Measurements from ENCODE around the gene HOXC10.

The HOXC10 gene

GRCh38 chr12:54004063-54004840 lies 19.3 kb downstream of the HOXC10 start:
- no peak for DNase-seq (ENCODE audit: low read depth)

- DNase-seq (ENCODE audit: low read depth) = no peak
Measured at GRCh38 chr12:54004841-54005530, 20.0 kb downstream of the HOXC10 start.

DNA sequence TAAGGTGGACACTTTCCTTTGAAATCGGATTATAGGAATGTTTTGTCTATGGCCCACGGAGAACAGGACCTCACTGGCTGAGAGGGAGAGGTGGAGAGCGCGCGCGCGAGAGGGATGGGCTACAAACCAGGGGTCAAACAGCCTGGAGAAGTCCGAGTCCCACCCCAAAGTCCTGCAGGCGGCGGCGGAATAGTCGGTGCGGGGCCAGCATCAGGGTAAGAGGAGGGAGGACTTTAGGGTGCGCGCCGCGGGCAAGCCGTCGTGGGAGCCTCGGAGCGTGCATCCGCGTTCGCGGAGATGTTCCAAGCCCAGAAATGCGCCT lies 20.5 kb downstream of the HOXC10 start:
- no peak for DNase-seq (ENCODE audit: low read depth)

DNA sequence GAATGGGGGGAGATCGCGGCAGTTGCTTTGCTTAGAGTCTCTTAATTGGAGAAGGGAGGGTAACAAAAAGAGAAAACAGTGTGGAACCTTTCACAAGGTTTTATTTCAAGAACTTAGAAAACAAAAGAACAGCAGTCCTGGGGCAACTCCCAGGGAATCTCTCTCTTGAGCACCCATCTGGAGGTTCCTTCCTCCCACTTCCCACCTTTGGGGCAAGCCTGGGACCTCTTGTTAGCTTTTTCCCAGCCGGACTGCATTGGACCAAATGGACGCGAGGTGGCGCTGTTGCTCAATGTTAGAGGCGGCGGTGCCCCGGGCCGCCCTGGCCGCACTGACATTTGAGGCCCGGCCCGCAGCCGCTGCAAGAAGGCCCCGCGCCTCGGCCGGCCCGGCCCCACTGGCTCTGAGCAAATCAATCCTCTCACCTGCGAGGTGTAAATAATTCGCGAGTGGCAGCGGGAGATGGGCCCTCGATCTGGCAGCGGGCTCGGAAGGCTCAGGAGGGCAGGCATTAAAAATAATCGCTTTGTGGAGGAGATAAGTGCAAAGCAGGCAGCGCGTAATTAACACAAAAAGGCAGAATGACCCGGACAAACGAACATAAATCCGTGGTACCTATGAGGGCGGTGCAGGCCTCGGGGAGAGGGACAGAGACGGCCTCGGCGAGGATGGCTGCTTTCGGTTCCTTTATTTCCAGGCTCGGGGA lies 21.1 kb downstream of the HOXC10 start:
- DNase-seq (ENCODE audit: low read depth) = peak; percentile 72

DNA sequence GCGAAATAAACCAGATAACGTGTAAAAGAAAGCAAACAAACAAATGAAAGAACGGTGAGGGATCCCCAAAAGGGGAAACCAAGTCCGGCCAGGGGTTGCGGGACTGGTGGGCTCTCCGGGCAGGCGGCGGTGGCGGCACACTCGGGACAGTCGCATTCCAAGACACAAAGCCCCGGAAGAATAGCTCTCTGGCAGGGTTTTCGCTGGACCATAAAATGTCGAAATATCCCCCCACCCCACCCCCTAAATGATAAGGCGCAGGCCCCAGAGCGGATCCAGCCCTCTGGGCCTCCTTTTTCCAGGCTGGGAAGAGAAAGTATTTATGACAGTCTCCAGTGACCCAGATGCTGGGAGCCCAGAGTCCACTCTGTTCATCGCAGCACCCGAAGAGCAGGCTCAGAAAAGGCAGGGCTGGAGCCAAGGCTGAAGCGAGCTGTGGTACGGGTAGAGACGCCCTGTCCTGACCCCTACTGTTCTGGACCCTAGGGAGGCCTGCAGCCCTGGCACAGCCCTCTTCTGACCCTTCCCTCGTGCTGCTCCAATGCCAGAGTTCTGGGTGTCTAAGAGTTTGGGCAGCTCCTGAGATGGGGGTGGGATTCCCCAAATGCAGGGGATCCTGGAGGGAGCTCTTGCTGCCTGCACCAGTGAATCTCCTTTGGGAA lies 21.7 kb downstream of the HOXC10 start:
- DNase-seq (ENCODE audit: low read depth) = no peak

DNA sequence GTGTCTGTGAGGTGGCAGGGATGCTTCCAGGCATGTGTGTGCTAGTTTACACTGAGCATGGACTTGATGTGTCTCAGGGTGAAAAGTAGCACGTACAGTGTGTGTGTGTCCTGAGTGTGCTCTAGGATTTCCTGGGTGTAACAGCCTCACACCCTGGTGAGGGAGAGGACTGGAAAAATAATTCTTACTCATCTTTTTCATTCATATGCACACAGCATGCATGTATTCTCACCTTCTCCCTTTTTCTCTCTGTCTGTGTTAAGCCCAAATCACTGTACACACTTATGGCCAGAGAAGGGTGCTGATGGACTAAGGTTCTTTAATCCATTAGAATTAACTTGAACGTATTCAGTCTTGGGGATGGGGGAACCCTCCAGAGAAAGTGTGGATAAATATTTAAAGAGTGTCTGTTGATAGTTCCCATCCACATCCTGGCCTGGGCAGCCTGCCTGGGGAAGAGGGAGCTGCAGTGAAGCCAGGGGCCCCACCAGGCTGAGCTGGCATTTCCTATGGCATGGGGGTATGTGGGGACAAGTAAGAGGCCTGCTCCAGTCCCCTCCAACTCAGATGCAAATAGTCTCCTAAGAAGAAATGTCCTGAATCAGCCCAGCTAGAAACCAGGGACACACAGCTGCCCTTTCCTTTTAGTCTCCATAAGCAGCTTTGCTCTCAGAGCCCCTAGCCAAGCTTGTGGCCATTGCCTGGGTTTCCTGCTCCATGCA lies 22.8 kb downstream of the HOXC10 start:
- no peak for DNase-seq (ENCODE audit: low read depth)

DNA sequence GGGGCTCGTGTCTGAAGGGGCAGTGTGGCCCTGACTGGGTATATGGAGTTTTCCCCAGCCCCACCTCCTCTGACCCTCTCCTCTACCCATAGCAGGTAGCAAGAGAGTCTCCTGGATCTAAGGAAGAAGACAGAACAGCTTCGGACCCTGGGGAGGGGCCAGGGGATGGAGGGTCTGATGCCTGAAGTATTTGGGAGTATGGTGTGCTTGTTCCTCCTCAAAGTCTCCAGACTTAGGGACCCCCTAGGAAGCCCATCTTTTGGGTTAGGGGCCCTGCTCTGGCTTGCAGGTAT lies 23.3 kb downstream of the HOXC10 start:
- DNase-seq (ENCODE audit: low read depth) = no peak

DNA sequence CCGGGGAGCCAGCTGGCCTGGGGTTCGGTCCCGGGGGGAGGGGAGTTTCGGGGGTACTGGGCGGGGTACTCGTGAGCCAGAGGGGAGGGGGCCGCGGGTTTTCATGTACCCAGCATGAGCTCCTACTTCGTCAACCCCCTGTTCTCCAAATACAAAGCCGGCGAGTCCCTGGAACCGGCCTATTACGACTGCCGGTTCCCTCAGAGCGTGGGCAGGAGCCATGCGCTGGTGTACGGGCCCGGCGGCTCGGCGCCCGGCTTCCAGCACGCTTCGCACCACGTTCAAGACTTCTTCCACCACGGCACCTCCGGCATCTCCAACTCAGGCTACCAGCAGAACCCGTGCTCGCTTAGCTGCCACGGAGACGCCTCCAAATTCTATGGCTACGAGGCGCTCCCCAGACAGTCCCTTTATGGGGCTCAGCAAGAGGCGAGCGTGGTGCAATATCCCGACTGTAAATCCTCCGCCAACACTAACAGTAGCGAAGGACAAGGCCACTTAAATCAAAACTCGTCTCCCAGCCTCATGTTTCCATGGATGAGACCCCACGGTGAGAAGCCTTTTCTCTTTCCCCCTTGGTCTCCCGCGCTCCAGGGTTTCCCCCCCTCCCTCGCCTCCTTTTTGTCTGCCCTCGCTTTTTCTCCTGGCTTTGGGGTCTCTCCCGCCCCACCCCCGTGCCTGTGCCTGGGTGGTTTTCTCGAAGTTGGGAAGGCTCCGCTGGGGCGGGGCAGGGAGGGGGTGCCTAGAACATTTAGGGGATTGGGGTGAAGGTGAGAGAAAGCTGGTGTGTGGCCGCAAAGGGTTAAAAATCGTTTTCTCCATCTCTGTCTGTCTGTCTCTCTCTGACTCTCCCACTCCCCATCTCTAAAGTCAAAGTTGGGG lies 24.5 kb downstream of the HOXC10 start:
- DNase-seq (ENCODE audit: low read depth) = peak; percentile 33

DNA sequence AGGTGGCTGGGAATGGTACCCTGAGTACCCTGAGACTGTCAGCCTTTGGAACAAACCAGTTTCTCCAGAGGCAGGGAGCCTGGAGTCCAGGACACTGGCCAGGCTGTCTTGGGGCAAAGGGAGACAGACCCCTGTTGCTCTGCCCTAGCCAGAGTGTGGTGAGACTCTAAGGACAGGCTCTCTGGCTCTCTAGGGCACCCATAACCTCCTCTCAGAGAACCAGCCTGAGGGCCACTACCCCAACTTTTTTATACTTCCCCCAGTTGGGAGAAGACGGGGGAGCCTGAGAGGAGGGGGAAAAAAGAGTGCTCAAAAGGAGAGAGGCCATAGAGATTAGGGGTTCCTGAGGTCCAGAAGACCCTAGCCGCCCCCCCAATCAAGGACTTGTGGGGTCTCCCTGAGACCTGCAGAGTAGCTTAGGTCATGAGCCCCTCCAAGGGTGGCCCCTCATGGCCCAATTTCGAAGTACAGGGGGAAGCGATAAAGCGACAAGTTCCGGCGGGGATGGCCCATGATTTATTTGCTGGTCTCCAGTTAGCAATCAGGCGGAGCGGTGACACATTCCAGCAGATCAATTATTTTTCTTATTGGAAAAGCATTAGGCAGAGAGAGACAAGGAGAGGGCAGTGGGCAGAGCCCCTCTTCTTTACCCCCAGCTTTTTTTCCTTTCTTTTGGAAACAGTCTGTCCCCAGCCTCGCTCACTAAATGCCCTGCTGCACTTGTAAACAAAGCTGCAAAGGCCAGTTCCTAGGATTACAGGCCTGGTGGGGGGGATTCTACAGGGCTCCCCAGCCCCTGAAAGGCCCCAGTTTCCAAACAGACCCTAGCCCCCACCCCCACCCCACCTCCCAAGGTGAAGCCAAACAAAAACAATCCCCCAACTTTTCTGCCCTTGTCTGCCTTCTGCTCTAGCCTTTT lies 25.4 kb downstream of the HOXC10 start:
- DNase-seq (ENCODE audit: low read depth) = no peak

- DNase-seq (ENCODE audit: low read depth) = no peak
Measured at GRCh38 chr12:54010972-54011664, 26.2 kb downstream of the HOXC10 start.

DNA sequence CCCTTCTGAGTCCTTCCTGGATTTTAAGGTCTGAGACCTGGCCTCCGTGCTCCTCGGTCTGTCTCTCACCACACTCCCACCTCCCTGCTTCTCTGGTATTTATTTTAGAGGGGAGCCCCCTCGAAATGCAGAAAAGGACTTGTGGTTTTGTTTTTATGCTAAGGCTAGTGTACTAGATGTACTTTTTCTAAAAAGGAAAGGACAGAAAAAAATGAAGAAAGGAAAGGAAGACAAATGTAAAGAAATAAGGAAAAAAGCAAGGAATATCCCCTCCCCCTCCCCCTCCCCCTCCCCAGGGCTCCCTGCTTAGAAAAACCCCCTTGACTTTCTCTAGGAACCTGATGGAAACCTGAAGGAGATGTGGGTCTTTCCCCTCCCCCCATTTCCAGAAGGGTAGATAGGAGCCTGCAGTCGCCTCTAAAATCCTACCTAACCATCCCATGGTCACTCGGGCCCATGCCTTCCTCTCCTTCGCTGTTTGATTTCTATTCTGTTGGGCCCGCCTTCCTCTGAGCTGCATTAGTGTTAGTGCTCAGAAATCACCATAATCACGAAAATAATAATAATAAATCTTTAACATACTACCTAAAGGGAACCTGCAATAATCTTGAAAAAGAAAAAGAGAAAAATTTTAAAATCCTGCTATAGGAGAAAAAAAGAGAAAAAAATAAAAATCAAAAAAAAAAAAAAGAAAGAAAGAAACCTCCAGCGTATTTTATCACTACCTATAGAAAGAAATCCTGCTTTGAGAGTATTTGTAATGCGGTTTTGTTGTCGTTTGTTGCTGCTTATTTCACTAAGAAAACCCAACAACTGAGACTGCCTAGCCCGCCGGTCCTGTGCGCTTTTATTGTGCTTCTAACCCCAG lies 27.0 kb downstream of the HOXC10 start:
- no peak for DNase-seq (ENCODE audit: low read depth)

DNA sequence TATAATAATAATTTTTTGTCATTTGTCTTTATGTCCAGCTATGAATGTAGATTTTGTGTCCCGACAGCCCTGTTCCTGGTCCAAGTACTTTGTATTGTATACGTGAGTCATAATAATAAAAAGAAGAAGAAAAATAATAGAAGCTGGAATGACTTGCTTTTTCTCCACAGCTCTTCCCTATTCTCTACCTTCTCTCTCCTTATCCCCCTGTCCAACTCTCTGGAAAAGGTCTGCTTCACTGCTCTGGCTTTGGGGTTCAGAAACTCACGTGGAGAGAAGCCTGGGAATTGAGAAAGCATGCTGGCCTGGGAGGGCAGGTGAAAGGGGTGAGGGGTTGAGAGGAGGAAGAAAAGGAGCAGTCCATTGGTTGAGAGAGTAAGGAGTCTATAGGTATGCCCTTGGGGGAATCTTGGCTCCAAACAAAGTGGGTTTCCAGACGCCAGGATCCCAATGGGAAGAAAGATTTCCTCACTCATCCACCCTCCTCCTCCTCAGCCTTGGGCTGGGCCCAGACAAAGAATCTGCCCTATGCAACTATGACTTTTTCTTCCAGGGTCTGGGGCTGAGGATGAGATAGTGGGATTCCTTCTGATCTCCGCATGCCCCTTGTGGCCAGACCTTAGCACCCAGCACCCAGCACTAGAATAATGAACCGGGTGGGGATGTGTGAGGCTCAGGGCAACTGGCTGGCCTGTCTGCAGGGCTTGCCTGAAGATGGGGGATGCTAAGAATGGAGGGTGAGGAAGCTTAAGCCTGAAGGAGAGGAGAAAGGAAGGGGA lies 27.9 kb downstream of the HOXC10 start:
- DNase-seq (ENCODE audit: low read depth) = peak; percentile 60

DNA sequence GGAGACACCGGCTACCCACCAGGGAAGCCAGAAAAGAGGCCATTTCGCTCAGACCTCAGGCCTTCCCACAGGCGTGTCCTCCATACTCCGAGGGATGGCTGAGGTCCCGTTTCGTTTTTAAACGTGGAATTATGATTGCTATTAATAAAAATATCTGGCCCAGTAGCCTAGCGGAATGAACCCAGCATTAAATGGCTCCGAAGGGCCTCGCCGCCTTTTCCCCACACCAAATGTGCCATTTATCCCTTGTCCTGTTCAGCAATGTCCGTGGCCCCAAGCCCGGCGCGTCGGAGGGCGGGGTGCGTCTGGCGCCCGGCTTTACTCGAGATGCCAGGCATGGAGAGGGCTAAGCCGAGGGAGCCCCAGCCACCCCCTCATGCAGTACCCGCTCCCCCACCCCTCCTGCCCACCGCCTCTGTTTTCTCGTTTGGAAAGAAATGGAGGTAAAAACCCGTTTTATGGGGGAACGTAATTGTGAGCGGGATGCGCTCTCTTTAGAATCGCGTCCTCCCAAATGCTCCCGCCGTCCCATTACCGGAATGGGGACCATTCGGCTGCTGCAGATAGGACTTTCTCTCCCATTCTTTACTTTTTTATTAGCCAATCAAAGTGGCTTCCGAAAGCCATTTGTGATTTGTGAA lies 29.6 kb downstream of the HOXC10 start:
- DNase-seq (ENCODE audit: low read depth) = no peak

DNA sequence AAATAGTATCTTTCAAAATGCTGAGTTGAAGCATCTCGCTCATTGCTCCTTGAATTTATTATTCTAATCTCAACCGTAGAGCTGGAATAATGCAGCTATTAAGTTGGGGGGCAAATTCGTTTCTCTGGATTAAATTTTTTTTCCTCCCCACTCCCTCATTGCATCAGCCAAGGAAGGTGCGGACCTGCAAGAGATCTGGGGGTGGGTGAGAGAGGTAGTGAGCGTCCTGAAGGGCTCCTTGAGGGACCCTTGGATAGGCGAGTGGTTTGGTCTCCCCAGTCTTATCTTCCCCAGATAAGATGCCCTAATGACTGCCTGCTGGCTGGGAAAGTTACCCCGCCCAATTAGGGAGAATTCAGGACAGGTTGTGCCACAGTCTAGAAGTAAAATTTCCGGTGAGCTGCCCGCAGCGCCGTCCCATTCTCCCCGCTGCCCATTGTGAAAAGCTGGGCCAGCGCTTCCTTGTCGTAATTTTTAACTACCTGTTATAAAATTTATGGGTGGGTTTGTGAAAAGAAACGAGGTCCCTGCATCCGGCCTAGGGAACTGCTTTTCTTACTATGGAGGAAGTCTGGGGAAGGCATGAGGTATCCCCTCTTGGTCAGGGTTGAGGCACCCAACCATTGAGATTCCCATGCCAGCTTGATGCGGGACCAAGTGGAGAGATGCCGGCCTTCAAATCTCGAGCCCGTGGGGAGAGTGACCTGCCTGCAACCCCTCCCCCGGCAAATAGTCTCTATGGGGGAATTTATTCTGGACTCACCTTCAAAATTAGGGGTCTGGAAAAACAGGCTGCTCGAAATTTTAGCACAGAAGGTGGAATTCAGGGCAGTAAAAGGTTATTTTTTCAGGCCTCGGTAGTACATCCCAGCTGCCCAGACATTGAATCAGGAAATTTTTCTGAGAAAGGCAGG lies 30.3 kb downstream of the HOXC10 start:
- no peak for DNase-seq (ENCODE audit: low read depth)

DNA sequence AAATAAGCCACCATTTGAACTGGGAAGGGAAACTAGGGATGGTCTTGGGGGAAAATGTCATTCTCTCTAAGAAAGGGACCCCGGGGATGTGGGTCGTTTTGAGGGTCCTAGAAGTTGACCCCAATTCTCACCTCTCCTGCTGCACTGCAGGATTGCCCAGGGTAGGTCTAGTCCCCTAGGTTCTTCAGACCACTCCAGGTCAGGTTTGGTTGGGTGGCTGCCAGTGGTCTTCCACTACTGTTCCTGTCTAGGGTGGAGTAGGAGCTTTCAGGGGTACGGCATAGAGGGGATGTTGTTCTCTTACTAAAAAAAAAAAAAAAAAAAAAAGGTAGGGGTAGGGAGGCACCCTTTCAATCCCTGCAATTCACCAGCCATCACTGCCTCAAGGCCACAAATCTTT lies 31.1 kb downstream of the HOXC10 start:
- DNase-seq (ENCODE audit: low read depth) = no peak

DNA sequence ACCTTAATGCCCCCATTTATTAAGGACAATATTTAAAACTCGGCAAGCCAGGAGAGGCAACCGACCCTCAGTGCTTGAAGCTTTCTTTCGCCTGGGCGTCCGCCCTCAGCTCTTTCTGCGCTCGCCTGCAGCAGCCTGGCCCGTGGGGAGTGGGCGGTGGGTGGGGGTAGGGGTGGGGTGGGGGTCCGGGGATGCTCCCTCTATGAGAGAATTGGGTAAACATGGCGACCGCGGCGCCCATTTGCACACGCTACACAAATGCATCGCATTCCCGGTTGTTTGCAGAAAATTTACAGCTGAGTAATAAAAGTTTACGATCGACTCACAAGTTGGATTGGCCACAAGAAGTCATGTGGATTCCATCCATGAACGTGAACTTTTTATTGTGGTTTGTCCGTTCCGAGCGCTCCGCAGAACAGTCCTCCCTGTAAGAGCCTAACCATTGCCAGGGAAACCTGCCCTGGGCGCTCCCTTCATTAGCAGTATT lies 31.6 kb downstream of the HOXC10 start:
- peak; percentile 94 for DNase-seq (ENCODE audit: low read depth)
